HG03378 (cell line): ENCODE results near the gene DNAH17.

Experiments used
- ATAC-seq: cut with Tn5 transposase; IDR thresholded peaks from one replicate; pipeline ENCODE4 v1.9.1; 2021; ENCODE audit warnings: mild to moderate bottlenecking, moderate library complexity; ENCODE audit not compliant: unreplicated experiment

Gene DNAH17

DNA sequence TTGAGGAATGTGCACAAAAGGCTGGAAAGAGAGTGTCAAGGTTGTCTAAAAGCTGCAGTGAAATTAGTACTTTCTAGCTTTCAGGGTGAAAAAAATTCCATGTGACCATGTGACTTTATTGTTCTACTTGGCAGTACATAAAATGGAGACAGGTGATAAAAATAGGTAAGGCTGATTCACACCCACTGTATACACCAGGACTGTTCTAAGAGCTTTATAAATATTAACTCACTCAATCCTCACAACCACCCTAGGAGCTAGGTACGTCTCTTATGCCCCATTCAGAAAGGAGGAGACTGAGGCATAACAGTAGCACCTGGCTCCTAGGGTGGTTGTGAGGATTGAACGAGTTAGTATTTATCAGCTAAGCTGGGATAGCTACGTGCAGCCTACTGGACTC is 28.2 kb upstream of the DNAH17 start:
- ATAC-seq: no peak

DNA sequence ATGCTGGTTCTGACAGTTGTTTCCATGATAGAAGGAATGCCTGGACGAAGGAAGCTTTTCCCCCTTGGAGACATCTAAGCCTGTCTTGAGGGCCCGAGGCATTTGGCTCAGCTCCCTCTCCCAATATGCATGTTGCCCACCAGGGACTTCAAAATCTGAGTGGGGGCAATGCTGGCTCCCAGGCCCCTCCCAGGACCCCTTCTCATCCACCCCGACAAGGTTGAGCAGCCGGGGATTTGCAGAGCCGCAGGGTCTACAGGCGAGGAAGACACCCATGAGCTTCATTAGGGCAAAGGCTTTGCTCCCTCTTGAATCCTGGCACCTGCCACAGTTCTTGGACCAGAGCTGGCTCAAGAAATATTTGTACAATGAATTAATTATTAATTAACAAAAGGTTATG is 25.1 kb upstream of the DNAH17 start:
- no peak for ATAC-seq

DNA sequence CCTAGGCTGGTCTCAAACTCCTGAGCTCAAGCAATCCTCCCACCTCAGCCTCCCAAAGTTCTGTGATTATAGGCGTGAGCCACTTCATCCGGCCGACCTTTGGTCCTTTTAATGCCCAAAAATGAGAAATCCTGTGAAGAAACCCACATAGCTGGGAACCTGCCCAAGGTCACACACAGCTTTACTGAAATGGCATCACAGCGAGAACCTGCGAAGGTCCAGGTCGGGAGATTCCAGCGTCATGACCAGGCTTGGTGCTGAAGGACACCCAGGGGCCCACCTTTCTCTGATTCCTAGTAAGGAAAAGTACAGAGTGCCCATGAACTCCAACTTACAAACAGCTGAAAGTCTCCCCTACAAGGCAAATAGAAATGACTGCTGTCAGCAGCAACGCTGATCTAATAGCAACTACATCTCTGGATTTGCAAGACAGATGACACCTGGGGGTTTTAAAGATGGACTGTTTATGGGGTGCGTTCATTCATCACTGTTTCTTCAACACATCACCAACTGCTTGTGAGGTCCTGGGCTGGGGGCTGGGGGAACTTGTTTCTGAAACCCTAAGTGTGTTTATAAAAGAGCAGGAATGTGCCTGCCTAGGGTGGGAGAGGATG is 24.5 kb upstream of the DNAH17 start:
- no peak for ATAC-seq

DNA sequence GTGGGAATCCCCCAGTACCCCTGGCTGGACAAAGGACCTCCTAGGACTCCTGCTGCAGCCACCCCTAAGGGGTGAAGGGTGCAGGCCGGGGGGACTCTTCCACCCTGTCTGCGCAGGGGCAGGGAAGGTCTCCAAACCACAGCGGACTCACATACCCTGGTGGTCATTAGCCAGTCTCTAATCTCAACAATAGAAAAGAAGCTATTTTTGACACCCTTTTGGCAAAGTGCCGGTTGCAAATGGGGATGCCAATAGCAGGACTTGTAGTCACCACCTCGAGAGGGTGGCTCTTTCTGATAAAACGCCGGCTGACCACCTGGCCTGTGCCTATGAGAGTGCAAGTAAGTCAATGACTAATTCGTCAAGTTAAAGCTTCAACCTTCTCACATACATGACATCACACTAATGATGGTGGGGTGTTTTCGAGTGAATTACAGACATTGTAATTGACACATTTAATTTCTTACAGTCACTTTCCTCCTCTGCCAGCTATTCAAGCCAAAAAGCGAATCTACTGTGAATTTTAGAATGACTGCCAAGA is 23.1 kb upstream of the DNAH17 start:
- no peak for ATAC-seq

DNA sequence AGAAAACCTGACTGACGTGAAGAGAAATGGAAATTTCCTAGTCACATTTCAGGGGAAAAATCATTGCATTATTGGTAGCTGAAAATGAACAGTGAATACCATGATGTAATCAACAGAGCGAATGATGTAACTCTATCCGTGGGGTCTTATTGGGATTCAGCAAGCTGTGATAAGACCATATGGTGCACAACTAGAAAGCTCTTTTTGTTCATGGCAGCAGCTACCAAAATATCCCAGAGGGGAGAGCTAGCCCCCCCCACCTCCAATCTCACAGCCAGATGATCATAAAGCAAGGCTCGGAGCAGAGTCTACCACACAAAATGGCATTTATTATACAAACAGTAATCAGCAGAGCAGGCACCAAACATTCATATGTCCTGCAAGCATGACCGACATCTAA is 22.2 kb upstream of the DNAH17 start:
- no peak for ATAC-seq

DNA sequence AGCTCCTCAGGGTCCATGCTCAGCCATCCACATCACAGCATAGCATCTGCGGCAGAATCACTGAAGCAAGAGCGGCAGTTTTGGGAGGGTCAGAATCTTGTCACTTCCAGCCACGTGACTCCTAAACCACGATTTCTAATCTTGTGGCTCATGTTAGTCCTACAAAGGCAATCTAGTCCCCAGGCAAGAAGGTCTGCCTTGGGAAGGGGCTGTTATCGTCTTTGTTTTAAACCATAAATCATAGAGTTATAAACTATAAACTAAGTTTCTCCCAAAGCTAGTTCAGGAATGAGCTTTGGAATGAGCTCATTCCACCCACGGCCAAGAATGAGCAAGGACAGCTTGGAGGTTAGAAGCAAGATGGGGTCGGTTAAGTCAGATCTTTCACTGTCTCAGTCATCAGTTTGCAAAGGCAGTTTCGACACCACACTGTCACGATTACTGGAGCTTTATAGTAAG is 20.8 kb upstream of the DNAH17 start:
- ATAC-seq: no peak

DNA sequence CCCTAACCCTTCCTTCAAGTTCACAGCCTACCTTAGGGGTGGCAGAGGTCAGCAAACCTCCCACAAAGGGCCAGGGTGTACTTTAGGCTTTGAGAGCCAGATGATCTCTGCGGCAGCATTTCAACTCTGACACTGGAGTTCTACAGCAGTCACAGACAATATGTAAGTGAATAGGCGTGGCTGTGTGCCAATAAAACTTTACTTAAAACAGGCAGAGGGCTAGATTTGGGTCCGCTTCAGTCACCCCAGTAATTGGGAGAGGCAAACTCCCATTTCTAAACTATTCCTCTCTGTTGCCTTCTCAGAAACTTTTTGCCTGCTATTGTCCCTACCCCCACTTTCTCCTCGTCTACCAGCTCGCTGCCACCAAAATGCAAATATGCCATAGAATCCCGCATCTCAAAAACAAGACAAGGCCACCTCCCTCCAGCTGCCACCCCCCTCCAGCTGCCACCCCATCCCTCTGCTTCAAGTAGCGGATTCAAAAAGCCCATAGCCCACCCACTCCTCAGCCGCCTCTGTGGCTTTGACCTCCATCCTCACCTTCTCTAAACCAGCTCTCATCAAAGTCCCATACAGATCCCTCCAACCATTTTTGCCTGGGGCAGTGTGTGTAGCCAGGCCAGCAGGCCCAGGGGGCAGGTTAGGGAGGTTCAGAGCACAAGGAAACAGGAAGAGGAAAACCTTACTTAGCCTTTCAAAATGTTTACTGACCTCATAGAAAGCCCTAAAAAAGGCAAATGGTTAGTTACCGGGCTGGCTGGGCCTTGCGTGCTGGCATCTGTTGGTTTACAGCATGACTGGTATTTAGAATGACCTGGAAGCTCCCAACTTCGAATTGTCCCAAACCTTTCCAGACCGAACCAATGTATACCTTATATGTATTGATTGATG is 19.9 kb upstream of the DNAH17 start:
- ATAC-seq: no peak

DNA sequence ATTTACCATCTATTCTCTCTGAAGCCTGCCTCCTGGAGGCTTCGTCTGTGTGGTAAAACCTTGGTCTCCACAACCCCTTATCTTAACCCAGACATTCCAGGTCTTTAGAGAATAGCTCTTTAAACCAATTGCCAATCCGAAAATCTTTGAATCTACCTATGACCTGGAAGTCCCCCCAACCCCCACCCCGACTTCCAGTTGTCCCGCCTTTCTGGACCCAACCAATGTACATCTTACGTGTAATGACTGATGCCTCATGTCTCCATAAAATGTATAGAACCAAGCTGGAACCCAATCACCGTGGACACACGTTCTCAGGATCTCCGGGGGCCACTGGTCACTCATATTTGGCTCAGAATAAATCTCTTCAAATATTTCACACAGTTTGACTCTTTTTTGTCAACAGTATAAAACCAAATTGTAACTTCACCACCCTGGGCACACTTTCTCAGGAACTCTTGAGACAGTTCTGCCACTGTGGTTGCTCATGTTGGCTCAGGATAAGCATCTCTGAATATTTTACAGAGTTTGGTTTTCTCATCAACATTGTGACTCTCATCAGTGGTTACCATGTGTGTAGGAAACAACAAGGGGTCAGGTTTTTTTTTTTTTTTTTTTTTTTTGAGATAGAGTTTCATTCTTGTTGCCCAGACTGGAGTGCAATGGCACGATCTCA is 18.1 kb upstream of the DNAH17 start:
- no peak for ATAC-seq

DNA sequence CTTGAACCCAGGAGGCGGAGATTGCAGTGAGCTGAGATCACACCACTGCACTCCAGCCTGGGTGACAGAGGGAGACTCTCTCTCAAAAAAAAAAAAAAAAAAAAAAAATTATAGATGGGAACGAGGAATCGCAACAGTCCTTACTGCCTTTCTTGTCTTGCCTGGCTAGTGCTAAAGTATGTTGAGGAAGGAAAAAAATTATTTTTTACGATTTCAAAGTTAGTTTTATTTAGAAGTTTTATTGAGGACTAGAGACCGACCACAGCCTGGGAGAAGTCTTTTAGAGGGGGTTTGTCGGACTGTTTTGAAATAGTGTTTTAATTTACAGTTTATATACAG is 15.8 kb upstream of the DNAH17 start:
- ATAC-seq: no peak

DNA sequence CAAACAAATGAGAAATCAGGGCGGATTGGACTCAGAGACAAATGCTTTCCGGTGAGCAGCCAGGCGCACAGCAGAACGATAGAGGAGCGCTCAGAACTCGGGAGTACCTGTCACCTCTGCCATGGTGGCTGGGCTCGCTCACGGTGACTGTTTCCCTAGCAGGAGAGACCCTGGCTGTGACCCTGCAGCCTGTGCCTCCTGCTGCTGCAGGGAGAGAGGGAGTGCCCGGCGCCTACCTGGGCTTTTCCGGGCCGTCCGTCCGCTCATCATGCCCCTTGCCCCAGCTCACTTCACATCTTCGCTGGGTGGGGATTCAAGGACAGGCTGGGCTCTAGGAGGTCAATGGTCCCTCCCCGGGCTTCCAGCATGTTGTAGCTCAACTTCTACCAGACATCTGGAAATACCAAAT is 14.1 kb upstream of the DNAH17 start:
- ATAC-seq: no peak

DNA sequence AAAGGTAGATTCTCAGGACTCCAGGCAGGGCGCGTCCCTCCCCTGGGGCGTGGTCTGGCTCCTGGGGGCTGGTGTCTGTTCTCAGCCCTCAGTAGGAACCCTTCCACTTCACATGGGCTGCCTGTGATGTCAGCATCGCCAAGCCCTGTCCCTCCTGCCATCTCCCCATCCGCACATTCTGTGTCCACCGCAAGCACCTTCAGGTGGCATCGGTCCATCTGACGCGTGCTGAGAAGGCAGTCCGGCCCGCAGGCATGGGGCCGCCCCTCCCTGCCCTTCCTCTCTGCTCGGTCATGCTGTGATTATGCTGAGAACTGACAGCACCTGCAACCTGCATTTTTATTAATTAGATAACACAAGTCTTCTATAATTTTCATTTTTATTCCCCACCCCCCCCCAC is 12.7 kb upstream of the DNAH17 start:
- no peak for ATAC-seq

DNA sequence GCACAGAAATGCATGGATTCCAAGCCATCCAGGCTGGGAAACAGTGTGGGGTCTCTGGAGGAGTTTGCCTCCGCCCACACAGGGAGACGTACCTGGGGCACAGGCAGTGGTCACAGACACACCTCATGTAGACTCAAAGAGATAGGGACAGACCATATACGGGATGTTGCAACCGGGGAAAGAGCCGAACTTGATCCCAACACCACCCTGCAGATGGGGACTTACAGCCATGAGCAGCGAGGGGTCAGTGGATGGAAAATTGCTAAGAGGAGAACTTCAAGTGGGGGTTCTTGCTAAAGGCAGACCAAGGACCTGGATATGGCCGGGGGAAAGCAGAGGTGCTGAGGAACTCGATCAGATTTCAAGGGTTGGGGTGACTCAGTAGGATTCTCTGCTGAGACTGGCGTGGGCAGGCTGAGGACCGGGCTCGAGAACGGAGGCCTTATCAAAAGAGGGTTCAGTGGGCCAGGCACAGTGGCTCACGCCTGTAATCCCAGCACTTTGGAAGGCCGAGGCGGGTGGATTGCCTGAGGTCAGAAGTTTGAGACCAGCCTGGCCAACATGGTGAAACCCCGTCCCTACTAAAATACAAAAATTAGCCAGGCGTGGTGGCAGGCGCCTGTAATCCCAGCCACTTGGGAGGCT is 12.0 kb upstream of the DNAH17 start:
- no peak for ATAC-seq

DNA sequence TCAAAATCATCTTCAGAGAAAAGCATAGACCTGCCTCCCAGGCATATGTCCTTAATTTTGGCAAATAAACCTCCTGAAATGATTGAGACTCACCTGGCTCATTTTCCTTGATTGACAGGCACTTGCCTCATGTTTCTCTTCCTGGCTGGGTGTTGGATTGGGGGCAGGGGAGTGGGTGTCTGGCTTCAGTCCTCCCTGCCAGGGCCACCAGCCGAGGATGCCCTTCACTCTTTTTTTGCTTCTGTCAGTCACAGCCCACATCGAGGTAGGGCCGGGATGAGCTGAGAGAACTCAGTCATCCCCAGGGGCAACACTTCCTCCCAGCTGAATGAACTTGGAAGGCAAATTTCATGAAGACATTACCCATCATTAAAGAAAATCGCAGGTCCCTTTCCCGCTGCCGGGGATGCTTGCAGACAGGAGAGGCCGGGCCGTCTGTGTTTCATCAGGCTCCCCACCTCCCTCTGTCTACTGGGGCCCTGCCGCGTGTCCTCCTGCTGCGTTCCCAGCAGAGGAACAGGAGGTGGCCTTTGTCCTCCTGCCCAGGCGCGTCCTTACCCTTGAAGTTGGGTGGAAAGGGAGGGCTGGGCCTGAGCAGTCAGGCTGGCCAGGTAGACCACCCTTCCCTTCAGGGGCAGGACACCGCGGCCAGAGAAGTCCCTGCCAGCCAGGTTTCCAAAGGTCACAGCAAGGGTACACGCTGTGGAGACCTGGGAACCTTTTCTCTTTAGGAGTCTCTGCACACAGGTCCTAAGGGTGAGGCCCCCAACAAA is 11.2 kb upstream of the DNAH17 start:
- ATAC-seq: no peak

DNA sequence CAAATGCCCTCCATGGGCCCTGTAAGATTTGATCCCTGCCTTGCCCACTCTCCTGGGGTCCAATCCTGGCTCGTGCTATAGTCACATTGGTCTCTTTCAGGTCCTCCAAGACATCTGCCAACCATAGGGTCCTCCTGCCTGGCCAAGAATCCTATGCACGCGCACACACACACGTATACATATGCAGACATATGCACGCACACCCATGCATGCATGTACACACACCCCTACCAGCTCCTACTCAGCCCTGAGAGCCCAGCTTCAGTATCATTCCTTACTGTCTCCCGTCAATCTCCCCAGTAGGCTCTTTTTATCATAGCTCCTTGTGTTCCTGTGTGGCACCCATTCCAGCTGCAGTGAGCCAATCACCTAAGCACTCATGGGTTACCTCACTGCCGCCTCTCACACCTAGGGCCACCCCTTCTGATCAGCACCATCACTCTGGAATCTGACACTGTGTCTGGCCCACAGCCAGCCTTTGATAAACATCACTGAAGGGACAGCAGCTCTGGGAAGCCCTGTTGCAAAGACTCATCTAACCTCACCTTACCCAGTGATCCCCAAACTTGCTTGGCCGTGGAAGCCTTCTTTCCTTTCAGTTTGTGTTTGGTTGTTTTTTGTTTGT is 7.9 kb upstream of the DNAH17 start:
- ATAC-seq: no peak

DNA sequence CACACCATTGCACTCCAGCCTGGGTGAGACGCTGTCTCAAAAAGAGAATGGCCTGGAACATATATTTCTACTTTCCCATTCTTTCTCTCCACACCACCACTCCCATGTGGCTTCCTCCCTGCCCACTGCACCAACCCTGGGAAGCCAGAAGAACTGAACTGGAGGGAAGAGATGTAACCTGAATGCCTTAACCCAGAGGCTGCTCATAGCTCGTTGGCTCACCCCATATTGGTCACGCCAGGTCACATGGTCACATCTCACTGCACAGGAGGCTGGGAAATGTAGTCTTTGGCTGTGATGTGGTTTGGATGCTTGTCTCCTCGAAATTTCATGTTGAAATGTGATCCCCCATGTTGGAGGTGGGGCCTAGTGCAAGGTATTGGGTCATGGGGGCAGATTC is 5.9 kb upstream of the DNAH17 start:
- ATAC-seq: no peak

DNA sequence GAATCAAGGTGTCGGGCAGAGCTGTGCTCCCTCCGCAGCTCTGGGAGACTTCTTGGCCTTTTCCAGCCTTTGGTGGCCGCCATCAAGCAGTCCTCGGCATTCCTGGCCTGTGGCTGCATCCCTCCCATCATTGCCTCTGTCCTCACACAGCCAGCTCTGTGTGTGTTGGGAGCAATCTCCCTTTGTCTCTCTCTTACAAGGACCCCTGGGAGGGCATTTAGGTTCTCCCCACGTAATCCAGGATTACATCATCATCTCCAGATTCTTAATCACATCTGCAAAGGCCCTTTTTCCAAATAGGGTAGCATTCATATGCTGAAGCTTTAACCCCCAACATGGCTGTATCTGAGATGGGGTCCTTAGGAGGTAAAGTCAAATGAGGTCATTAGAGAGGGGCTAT is 4.1 kb upstream of the DNAH17 start:
- ATAC-seq: no peak

DNA sequence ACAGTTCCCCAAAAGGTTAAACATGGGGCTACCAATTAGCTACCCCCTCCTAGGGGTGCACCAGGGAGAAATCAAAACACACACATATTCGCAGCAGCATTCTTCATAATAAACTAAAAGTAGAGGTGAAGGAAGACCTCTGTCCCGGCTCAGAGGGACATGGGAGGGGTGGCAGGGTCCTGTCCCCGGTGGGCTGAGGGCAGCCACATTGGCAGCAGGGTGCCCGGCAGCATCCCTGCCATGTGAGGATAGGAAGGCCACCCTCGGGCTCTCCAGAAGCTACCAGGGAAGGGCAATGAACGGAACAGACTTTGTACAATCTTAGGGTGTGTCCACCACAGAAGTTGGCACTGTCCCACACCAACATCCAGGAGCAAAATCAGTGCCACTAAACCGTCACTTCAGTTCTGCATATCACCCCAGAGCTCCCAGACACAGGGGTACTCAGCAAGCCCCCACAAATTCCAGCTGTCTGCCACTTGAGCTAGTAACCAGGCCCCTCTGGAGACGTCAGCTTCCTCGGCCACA is 3.1 kb upstream of the DNAH17 start:
- no peak for ATAC-seq

DNA sequence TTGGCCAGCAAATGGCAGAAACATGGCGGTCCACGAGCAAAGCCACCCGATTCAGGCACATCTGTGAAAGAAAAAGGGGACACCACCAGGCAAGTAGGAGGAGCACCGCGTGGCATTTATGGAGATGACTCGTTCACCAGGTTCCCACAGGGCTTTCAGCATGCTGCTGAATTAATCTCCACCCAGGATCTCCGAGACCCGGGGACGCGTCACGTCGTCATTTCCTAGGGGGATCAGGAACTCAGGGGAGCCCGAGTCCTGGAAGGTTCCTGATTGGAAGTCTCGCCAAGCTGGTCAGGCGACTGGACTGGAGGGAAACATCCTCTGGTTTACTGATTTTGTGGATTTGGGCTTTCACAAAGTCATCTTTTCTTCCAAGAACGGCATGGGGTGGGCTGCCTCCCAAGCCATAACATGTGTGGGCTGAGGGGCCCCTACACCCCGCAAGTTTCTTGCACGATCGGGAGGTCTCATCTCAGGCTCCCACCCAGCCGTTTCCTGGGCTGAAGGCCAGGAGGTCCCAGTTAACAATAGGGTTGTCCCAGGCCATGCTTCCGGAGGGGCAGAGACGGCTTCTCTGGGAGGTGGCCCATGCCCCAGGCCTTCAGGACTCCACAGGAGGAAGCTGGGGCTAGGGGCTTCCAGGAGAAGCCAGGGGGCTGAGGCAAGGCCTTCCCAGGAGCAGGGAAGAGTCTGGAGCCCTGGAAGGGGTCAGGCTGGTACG is 645 bp downstream of the DNAH17 start:
- no peak for ATAC-seq

DNA sequence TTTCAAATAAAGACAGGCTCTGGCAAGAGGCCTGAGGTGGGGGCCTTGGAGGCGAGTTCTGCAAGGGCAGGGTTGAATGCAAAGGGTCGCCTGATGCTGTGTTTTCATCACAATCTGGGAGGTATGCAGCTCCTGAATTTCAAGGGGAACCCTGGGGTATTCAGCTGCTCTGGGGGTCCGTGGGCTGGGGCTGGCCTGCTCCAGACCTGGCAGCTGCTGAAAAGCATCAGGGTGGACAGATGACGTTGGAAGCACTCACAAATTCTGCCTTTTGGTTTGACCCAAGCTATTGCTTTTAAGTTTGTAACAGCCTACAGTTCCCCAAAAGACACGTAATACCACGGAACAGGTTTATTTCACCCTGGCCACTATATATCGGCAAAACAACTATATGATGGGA is 1.3 kb downstream of the DNAH17 start:
- no peak for ATAC-seq
